Astrocyte (in vitro differentiated cells and primary cell): ENCODE results near the gene PKHD1. TPM values are rescaled to one million over a fixed set of nuclear protein-coding genes. Genes with fewer than 3 reads are reported as not detected.

Experiments
- DNase-seq: peaks from one replicate; pipeline ENCODE4 v3.0.0-alpha.2; 2010; ENCODE audit warnings: low read depth
- FAIRE-seq: peaks from 2 replicates; lab custom pipeline; 2011; peaks lifted over from hg19 to GRCh38; lab: Jason Lieb, UNC
- H2AFZ ChIP-seq: 2 replicates; pipeline ENCODE4 v1.6.0; 2012; ENCODE audit warnings: low read depth, low read length, inconsistent platforms
- H3K27ac ChIP-seq: 2 replicates; pipeline ENCODE4 v1.5.1; 2011; ENCODE audit warnings: low read depth, low read length, inconsistent platforms
- H3K27me3 ChIP-seq: 2 replicates; pipeline ENCODE4 v1.6.0; 2011; ENCODE audit warnings: low read length, inconsistent platforms; ENCODE audit not compliant: insufficient read depth
- H3K36me3 ChIP-seq: 2 replicates; pipeline ENCODE4 v1.5.1; 2011; ENCODE audit warnings: low read length, inconsistent platforms; ENCODE audit not compliant: insufficient read depth
- H3K4me1 ChIP-seq: 2 replicates; pipeline ENCODE4 v1.5.1; 2011; ENCODE audit warnings: low read length, inconsistent platforms; ENCODE audit not compliant: insufficient read depth
- H3K4me2 ChIP-seq: 2 replicates; pipeline ENCODE4 v1.6.0; 2012; ENCODE audit warnings: low read length, inconsistent platforms
- H3K4me3 ChIP-seq: 2 replicates; pipeline ENCODE4 v1.5.1; 2011; ENCODE audit warnings: low read depth, mild to moderate bottlenecking, low read length, inconsistent platforms; ENCODE audit not compliant: insufficient read depth
- H3K79me2 ChIP-seq: 2 replicates; pipeline ENCODE4 v1.6.0; 2012; ENCODE audit warnings: mild to moderate bottlenecking, low read length, inconsistent platforms; ENCODE audit not compliant: insufficient read depth
- H3K9ac ChIP-seq: 2 replicates; pipeline ENCODE4 v1.6.0; 2012; ENCODE audit warnings: mild to moderate bottlenecking, low read length, inconsistent platforms
- H3K9me3 ChIP-seq: 2 replicates; pipeline ENCODE4 v1.5.1; 2012; ENCODE audit warnings: low read depth, mild to moderate bottlenecking, low read length, inconsistent platforms; ENCODE audit not compliant: insufficient read depth
- H4K20me1 ChIP-seq: 2 replicates; pipeline ENCODE4 v1.6.0; 2012; ENCODE audit warnings: low read length, inconsistent platforms; ENCODE audit not compliant: insufficient read depth
- H3K27ac Mint-ChIP-seq: one replicate; pipeline ENCODE4 v1.8.0; 2021; ENCODE audit warnings: mild to moderate bottlenecking, mixed read lengths; ENCODE audit not compliant: unreplicated experiment
- H3K27me3 Mint-ChIP-seq: one replicate; pipeline ENCODE4 v1.8.0; 2021; ENCODE audit warnings: low read depth, mixed read lengths; ENCODE audit not compliant: unreplicated experiment
- H3K36me3 Mint-ChIP-seq: one replicate; pipeline ENCODE4 v1.8.0; 2021; ENCODE audit warnings: low read depth, mixed read lengths; ENCODE audit not compliant: unreplicated experiment
- H3K4me1 Mint-ChIP-seq: one replicate; pipeline ENCODE4 v1.8.0; 2021; ENCODE audit warnings: low read depth, mixed read lengths; ENCODE audit not compliant: unreplicated experiment
- H3K4me3 Mint-ChIP-seq: one replicate; pipeline ENCODE4 v1.8.0; 2021; ENCODE audit warnings: mild to moderate bottlenecking, moderate library complexity, mixed read lengths; ENCODE audit not compliant: unreplicated experiment
- H3K9me3 Mint-ChIP-seq: one replicate; pipeline ENCODE4 v1.8.0; 2021; ENCODE audit warnings: mild to moderate bottlenecking, mixed read lengths; ENCODE audit not compliant: unreplicated experiment
- CTCF ChIP-seq: IDR thresholded peaks from 2 replicates; pipeline ENCODE4 v1.5.1; 2011; ENCODE audit warnings: low read depth, mild to moderate bottlenecking, inconsistent platforms, low read length, moderate library complexity; ENCODE audit not compliant: insufficient read depth
- EZH2 ChIP-seq: IDR thresholded peaks from 2 replicates; pipeline ENCODE4 v1.6.1; 2012; ENCODE audit warnings: mild to moderate bottlenecking, low read length, inconsistent platforms; ENCODE audit not compliant: insufficient read depth
- total RNA-seq: library from RNA; stranded (reverse); gene quantifications from 2 replicates; pipeline ENCODE4 v1.2.1, GENCODE V29; 2021

PKHD1 gene
- total RNA-seq, 1 donor from 2014 or later, result 0.16 TPM

- no peaks in the 10 kb centered on the region for H3K4me1 ChIP-seq
- H3K9me3 ChIP-seq, result no peaks in the 10 kb centered on the region
- H3K27ac ChIP-seq, result no peak overlapping the region
- Mint-ChIP-seq H3K27ac (no peak overlapping the region), H3K4me3 (no peak overlapping the region), H3K4me1 (peaks cover 1% of the 10 kb centered on the region), H3K36me3 (no peaks in the 10 kb centered on the region), H3K27me3 (peaks cover 4% of the 10 kb centered on the region), H3K9me3 (peaks cover 4% of the 10 kb centered on the region)
- DNase-seq, result no peak
- no peak overlapping the region for H2AFZ ChIP-seq
- no peaks in the 10 kb centered on the region for H3K79me2 ChIP-seq
- no peaks in the 10 kb centered on the region for H4K20me1 ChIP-seq
- no peak overlapping the region for H3K4me3 ChIP-seq
- TF ChIP-seq EZH2 (no peak), CTCF (no peak)
- no peaks in the 10 kb centered on the region for H3K27me3 ChIP-seq
- H3K36me3 ChIP-seq, result no peaks in the 10 kb centered on the region
- FAIRE-seq, result no peak
- no peak overlapping the region for H3K9ac ChIP-seq
- H3K4me2 ChIP-seq, result no peak overlapping the region
Measured at GRCh38 chr6:52124126-52125121, 37.0 kb upstream of the PKHD1 start.

DNA sequence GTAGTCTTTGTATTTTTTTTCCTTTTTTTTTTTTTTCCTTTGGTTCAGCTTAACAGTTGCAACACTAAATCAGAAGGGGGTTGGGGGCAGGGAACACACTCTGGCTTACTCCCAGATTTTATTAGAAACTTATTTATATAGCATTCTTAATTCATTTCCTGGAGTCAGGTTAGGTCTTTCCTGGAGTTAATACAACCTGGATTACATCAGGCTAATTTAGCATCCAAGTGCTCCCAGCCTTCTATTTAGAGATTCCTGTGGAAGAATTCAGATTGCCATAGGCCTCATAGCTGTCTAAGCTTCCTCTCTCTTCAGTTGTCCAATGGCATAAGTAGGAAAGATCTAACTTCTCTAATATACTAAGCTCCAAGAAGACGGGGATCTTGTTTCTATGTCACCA lies 35.8 kb upstream of the PKHD1 start:
- H3K9ac ChIP-seq, result no peak overlapping the region
- Mint-ChIP-seq H3K4me3 (no peak overlapping the region), H3K36me3 (no peaks in the 10 kb centered on the region), H3K27me3 (peaks cover 7% of the 10 kb centered on the region), H3K4me1 (peaks cover 1% of the 10 kb centered on the region), H3K9me3 (peaks cover 4% of the 10 kb centered on the region), H3K27ac (no peak overlapping the region)
- no peaks in the 10 kb centered on the region for H3K79me2 ChIP-seq
- DNase-seq (no peak), FAIRE-seq (no peak)
- H3K4me3 ChIP-seq, result no peak overlapping the region
- H2AFZ ChIP-seq, result no peak overlapping the region
- no peaks in the 10 kb centered on the region for H3K9me3 ChIP-seq
- no peaks in the 10 kb centered on the region for H4K20me1 ChIP-seq
- TF ChIP-seq CTCF (no peak), EZH2 (no peak)
- H3K4me2 ChIP-seq, result no peak overlapping the region
- H3K27ac ChIP-seq, result no peak overlapping the region
- no peaks in the 10 kb centered on the region for H3K36me3 ChIP-seq
- no peaks in the 10 kb centered on the region for H3K4me1 ChIP-seq
- H3K27me3 ChIP-seq, result no peaks in the 10 kb centered on the region

- Mint-ChIP-seq H3K4me3 (no peak overlapping the region), H3K4me1 (peaks cover 4% of the 10 kb centered on the region), H3K27me3 (peaks cover 11% of the 10 kb centered on the region), H3K27ac (no peak overlapping the region), H3K9me3 (no peaks in the 10 kb centered on the region), H3K36me3 (no peaks in the 10 kb centered on the region)
- H3K27ac ChIP-seq, result no peak overlapping the region
- H3K9me3 ChIP-seq, result no peaks in the 10 kb centered on the region
- no peak overlapping the region for H3K4me2 ChIP-seq
- TF ChIP-seq EZH2 (no peak), CTCF (no peak)
- H3K4me1 ChIP-seq, result no peaks in the 10 kb centered on the region
- DNase-seq (no peak), FAIRE-seq (no peak)
- H3K79me2 ChIP-seq, result no peaks in the 10 kb centered on the region
- no peak overlapping the region for H3K9ac ChIP-seq
- H4K20me1 ChIP-seq, result no peaks in the 10 kb centered on the region
- H3K4me3 ChIP-seq, result no peak overlapping the region
- no peaks in the 10 kb centered on the region for H3K36me3 ChIP-seq
- H2AFZ ChIP-seq, result no peak overlapping the region
- H3K27me3 ChIP-seq, result no peaks in the 10 kb centered on the region
Measured at GRCh38 chr6:52117352-52117751, 29.9 kb upstream of the PKHD1 start.
